SU-DHL-6 (cell line): ENCODE data around the gene AXL.
"Not testable (repeated sequence)": the region's sequence is repeated elsewhere in the genome, so short reads cannot be mapped to it uniquely, and the experiment has no call there.

Experiments used
- H2AFZ ChIP-seq: fragments of 200-600 bp; sonication (generic); 2 replicates; pipeline ENCODE4 v1.6.1; 2014; ENCODE audit warnings: low read depth, mild to moderate bottlenecking, moderate library complexity, mixed read lengths, antibody characterized with exemption, low read length; ENCODE audit not compliant: severe bottlenecking
- H3F3A ChIP-seq: fragments of 200-600 bp; shearing (Covaris generic); 2 replicates; pipeline ENCODE4 v1.6.0; 2016; ENCODE audit warnings: antibody characterized with exemption, mild to moderate bottlenecking; ENCODE audit not compliant: insufficient read depth
- H3K27ac ChIP-seq: fragments of 200-600 bp; sonication (generic); 2 replicates; pipeline ENCODE4 v1.5.1; 2016; ENCODE audit warnings: low read depth, mild to moderate bottlenecking, low read length, moderate library complexity, mixed read lengths
- H3K27me3 ChIP-seq: fragments of 200-600 bp; sonication (generic), shearing (Covaris generic); 2 replicates; pipeline ENCODE4 v1.6.0; 2014; ENCODE audit warnings: mild to moderate bottlenecking, low read length
- H3K36me3 ChIP-seq: fragments of 200-600 bp; sonication (generic); 2 replicates; pipeline ENCODE4 v1.6.1; 2014; ENCODE audit warnings: mild to moderate bottlenecking, low read length, mixed read lengths
- H3K4me2 ChIP-seq: fragments of 300-600, 200-600 bp; shearing (Covaris generic), sonication (generic); 2 replicates; pipeline ENCODE4 v1.6.0; 2014; ENCODE audit warnings: low read length, low read depth, mild to moderate bottlenecking; ENCODE audit not compliant: poor library complexity, severe bottlenecking
- H3K4me3 ChIP-seq: fragments of 200-600 bp; sonication (generic); 2 replicates; pipeline ENCODE4 v1.5.1; 2014; ENCODE audit warnings: antibody characterized with exemption, low read length, mild to moderate bottlenecking, mixed read lengths; ENCODE audit not compliant: insufficient read depth, poor library complexity, severe bottlenecking
- H3K79me2 ChIP-seq: fragments of 200-600 bp; sonication (generic); 2 replicates; pipeline ENCODE4 v1.6.1; 2014; ENCODE audit warnings: mild to moderate bottlenecking, low read length, moderate library complexity; ENCODE audit not compliant: insufficient read depth
- H3K9ac ChIP-seq: fragments of 200-600 bp; sonication (generic); 2 replicates; pipeline ENCODE4 v1.7.0; 2014; ENCODE audit warnings: mild to moderate bottlenecking, low read length
- H3K9me2 ChIP-seq: fragments of 200-600 bp; sonication (generic); replicated peaks from 2 replicates; pipeline ENCODE4 v1.6.1; 2014; ENCODE audit warnings: low read length; ENCODE audit not compliant: insufficient read depth
- H3K9me3 ChIP-seq: fragments of 200-600 bp; sonication (generic); 2 replicates; pipeline ENCODE4 v1.6.1; 2014; ENCODE audit warnings: low read length, mixed read lengths; ENCODE audit not compliant: insufficient read depth
- H4K20me1 ChIP-seq: fragments of 200-600 bp; sonication (generic); 2 replicates; pipeline ENCODE4 v1.6.1; 2014; ENCODE audit warnings: low read depth, mild to moderate bottlenecking, antibody characterized with exemption, low read length, moderate library complexity, mixed read lengths
- EZH2phosphoT487 ChIP-seq: fragments of 200-600 bp; sonication (generic), shearing (Covaris generic); conservative IDR thresholded peaks from 2 replicates; pipeline ENCODE4 v1.6.1; 2018; ENCODE audit warnings: mild to moderate bottlenecking, antibody characterized with exemption, low read length, moderate library complexity, mixed read lengths
- TF ChIP-seq, protein P1 (sequence below): fragments of 200-600 bp; sonication (generic); IDR thresholded peaks from one replicate; pipeline ENCODE4 v1.5.1; 2017; ENCODE audit warnings: antibody characterized with exemption, mild to moderate bottlenecking, low read length, moderate library complexity; ENCODE audit not compliant: insufficient read depth, poor library complexity, severe bottlenecking

Gene AXL

DNA sequence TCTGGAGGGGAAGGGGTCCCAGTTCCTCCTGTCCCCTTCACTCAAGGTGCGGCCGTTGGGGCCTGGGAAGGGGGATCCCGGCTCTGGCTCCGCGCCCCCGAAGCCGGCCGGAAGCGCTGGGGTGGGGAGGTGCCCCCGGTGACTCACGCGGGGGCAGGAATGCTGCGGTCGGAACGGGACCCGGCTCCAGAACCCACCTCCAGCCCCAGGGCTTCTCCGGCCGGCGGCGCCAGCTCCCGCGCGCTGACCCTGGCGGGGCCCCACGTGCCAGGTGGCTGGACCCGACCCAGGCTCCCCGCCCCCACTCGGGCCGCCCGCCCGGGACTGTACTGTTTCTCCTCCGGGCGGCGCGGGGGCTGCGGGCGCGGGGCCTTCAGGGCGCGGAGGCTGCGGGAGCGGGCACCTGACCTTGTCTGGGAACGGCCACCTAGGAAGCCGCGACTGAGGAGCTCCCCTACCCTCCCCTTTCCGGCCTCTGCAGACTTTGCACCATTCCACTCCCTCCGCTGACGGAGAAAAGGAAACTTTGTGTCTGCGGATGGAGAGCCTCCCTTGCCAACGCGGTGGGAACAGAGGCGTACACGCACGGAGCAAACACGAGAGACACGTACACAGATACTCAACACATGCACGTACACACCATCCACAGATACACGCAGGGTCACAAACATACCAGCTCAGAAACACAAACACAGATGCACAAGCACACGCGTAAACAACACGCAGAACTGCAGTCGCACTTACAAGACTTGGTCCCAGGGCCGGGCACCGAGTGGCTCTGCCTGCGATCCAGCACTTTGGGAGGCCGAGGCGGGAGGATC lies 7.2 kb downstream of the AXL start:
- no peaks in the 10 kb centered on the region for H3K36me3 ChIP-seq
- no peaks in the 10 kb centered on the region for H3K9me3 ChIP-seq
- no peaks in the 10 kb centered on the region for H4K20me1 ChIP-seq
- H3F3A ChIP-seq, result no peaks in the 10 kb centered on the region
- no peak overlapping the region for H3K9ac ChIP-seq
- H3K27me3 ChIP-seq, result no peaks in the 10 kb centered on the region
- no peak overlapping the region for H3K4me2 ChIP-seq
- no peak overlapping the region for H2AFZ ChIP-seq
- no peak overlapping the region for H3K27ac ChIP-seq
- no peak overlapping the region for H3K4me3 ChIP-seq
- no peaks in the 10 kb centered on the region for H3K9me2 ChIP-seq
- TF ChIP-seq, protein P1, sequence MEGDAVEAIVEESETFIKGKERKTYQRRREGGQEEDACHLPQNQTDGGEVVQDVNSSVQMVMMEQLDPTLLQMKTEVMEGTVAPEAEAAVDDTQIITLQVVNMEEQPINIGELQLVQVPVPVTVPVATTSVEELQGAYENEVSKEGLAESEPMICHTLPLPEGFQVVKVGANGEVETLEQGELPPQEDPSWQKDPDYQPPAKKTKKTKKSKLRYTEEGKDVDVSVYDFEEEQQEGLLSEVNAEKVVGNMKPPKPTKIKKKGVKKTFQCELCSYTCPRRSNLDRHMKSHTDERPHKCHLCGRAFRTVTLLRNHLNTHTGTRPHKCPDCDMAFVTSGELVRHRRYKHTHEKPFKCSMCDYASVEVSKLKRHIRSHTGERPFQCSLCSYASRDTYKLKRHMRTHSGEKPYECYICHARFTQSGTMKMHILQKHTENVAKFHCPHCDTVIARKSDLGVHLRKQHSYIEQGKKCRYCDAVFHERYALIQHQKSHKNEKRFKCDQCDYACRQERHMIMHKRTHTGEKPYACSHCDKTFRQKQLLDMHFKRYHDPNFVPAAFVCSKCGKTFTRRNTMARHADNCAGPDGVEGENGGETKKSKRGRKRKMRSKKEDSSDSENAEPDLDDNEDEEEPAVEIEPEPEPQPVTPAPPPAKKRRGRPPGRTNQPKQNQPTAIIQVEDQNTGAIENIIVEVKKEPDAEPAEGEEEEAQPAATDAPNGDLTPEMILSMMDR, result no peak
- TF ChIP-seq EZH2phosphoT487, result no peak
- H3K79me2 ChIP-seq, result no peaks in the 10 kb centered on the region

DNA sequence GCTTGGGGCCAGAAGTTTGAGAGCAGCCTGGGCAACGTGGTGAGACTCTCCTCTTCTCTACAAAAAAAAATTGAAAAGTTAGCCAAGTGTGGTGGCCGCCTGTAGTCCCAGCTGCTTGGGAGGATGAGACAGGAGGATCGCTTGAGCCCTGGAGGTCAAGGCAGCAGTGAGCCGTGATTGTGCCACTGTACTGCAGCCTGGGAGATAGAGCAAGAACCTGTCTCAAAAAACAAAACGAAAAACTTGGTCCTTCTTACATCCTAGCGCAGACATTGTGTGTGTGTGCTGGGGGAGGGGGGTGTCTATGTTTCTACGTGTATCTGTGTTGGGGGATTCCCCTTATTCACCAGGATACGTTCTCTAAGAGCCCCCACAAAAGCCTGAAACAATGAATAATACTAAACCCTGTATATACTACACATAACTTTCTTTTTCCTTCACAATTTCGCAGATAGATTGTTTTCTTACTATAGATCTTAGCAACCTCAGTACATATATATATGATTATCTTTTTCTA lies 7.9 kb downstream of the AXL start:
- Histone ChIP-seq H3F3A (no peaks in the 10 kb centered on the region), H3K36me3 (no peaks in the 10 kb centered on the region), H3K9me2 (no peaks in the 10 kb centered on the region), H3K4me3 (no peak overlapping the region), H4K20me1 (no peaks in the 10 kb centered on the region), H3K79me2 (no peaks in the 10 kb centered on the region), H2AFZ (no peak overlapping the region), H3K9ac (no peak overlapping the region), H3K9me3 (no peaks in the 10 kb centered on the region), H3K27ac (no peak overlapping the region), H3K27me3 (no peaks in the 10 kb centered on the region), H3K4me2 (no peak overlapping the region)
- TF ChIP-seq, protein P1, result no peak
- no peak for TF ChIP-seq EZH2phosphoT487

DNA sequence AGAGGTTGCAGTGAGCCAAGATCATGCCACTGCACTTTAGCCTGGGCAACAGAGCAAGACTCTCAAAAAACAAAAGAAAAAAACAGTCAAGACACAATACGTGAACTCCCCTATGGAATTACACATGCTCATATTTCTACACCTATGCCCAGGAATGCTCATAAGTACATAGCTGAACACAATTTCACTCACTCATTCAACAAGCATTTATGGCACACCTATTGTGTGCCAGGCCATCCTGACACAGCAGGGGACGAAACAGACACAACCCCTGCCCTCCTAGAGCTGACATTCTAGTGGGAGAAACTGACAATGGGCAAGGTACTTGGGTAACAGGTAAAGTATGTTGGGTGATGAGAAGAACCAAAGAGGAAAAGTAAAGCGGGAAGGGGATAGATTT lies 9.5 kb downstream of the AXL start:
- H3K79me2 ChIP-seq, result no peaks in the 10 kb centered on the region
- no peak overlapping the region for H3K4me3 ChIP-seq
- no peak overlapping the region for H3K9ac ChIP-seq
- H4K20me1 ChIP-seq, result no peaks in the 10 kb centered on the region
- no peaks in the 10 kb centered on the region for H3K36me3 ChIP-seq
- H3K27me3 ChIP-seq, result no peaks in the 10 kb centered on the region
- no peaks in the 10 kb centered on the region for H3K9me2 ChIP-seq
- no peak for TF ChIP-seq EZH2phosphoT487
- TF ChIP-seq, protein P1, result no peak
- no peaks in the 10 kb centered on the region for H3F3A ChIP-seq
- H3K27ac ChIP-seq, result no peak overlapping the region
- H2AFZ ChIP-seq, result no peak overlapping the region
- no peaks in the 10 kb centered on the region for H3K9me3 ChIP-seq
- H3K4me2 ChIP-seq, result no peak overlapping the region

DNA sequence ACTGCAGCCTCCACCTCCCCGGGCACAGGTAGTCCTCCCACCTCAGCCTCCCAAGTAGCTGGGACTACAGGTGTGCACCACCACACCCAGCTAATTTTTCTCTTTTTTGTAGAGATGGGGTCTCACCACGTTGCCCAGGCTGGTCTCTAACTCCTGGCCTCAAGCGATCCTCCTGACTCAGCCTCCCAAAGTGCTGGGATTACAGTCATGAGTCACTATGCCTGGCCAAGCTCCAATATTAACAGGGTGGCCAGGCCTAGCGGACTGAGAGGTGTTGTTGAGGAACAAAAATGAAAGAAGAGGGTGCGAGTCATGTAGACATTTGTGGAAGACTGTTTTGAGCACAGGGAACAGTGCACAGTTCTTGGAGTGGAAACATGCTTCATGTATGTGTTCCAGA lies 10.3 kb downstream of the AXL start:
- H3K36me3 ChIP-seq, H3K27me3 ChIP-seq, H3K9ac ChIP-seq, H3K27ac ChIP-seq, H3F3A ChIP-seq, H2AFZ ChIP-seq, H3K4me2 ChIP-seq, H3K4me3 ChIP-seq, H4K20me1 ChIP-seq, H3K79me2 ChIP-seq, H3K9me2 ChIP-seq, H3K9me3 ChIP-seq: not testable (repeated sequence)
